GM21390 (cell line): ENCODE data around the gene QRFPR.
"Not testable (repeated sequence)": the region's sequence is repeated elsewhere in the genome, so short reads cannot be mapped to it uniquely, and the experiment has no call there.

ENCODE experiments used
- ATAC-seq: cut with Tn5 transposase; IDR thresholded peaks from one replicate; pipeline ENCODE4 v1.9.1; 2021; ENCODE audit not compliant: unreplicated experiment

The QRFPR gene

GRCh38 chr4:121339824-121340223, 41.0 kb downstream of the QRFPR start:
- no peak for ATAC-seq

GRCh38 chr4:121339307-121339706, 41.5 kb downstream of the QRFPR start:
- ATAC-seq: no peak

- ATAC-seq: no peak
Measured at GRCh38 chr4:121338518-121338917, 42.3 kb downstream of the QRFPR start.

- ATAC-seq: no peak
Measured at GRCh38 chr4:121336706-121337105, 44.1 kb downstream of the QRFPR start.

- ATAC-seq: no peak
Measured at GRCh38 chr4:121330180-121330665, 50.6 kb downstream of the QRFPR start.

- no peak for ATAC-seq
Measured at GRCh38 chr4:121326597-121326996, 54.2 kb downstream of the QRFPR start.

GRCh38 chr4:121324331-121324730, 56.5 kb downstream of the QRFPR start:
- ATAC-seq: no peak

- ATAC-seq: no peak
Measured at GRCh38 chr4:121321466-121321865, 59.4 kb downstream of the QRFPR start.

GRCh38 chr4:121316091-121316490, 64.7 kb downstream of the QRFPR start:
- no peak for ATAC-seq

GRCh38 chr4:121313430-121313829, 67.4 kb downstream of the QRFPR start:
- not testable (repeated sequence) for ATAC-seq

- no peak for ATAC-seq
Measured at GRCh38 chr4:121308828-121309227, 72.0 kb downstream of the QRFPR start.

- ATAC-seq: no peak
Measured at GRCh38 chr4:121308328-121308663, 72.5 kb downstream of the QRFPR start.

- peak; percentile 96 for ATAC-seq
Measured at GRCh38 chr4:121307445-121308327, 73.1 kb downstream of the QRFPR start.

GRCh38 chr4:121306931-121307330, 73.9 kb downstream of the QRFPR start:
- ATAC-seq: peak; percentile 34

- no peak for ATAC-seq
Measured at GRCh38 chr4:121304893-121305292, 75.9 kb downstream of the QRFPR start.

GRCh38 chr4:121299367-121299766, 81.5 kb downstream of the QRFPR start:
- ATAC-seq: no peak

- no peak for ATAC-seq
Measured at GRCh38 chr4:121283319-121283718, 97.5 kb downstream of the QRFPR start.

GRCh38 chr4:121280425-121280824, 100.4 kb downstream of the QRFPR start:
- no peak for ATAC-seq

GRCh38 chr4:121278811-121279368, 101.9 kb downstream of the QRFPR start:
- ATAC-seq: peak; percentile 89
